Measurements from ENCODE around the gene RNF2.
"Not testable (repeated sequence)": the region's sequence is repeated elsewhere in the genome, so short reads cannot be mapped to it uniquely, and the experiment has no call there.

The RNF2 gene

GRCh38 chr1:185050823-185051451 lies 5.6 kb downstream of the RNF2 start:
- no peak for DNase-seq (ENCODE audit: low spot score)

- no peak for DNase-seq (ENCODE audit: low spot score)
Measured at GRCh38 chr1:185053204-185053603, 7.8 kb downstream of the RNF2 start.

- no peak for DNase-seq (ENCODE audit: low spot score)
Measured at GRCh38 chr1:185054365-185055060, 9.2 kb downstream of the RNF2 start.

- no peak for DNase-seq (ENCODE audit: low spot score)
Measured at GRCh38 chr1:185058110-185058509, 12.8 kb downstream of the RNF2 start.

GRCh38 chr1:185058876-185059275 lies 13.5 kb downstream of the RNF2 start:
- DNase-seq (ENCODE audit: low spot score), result no peak

GRCh38 chr1:185059950-185060571 lies 14.7 kb downstream of the RNF2 start:
- DNase-seq (ENCODE audit: low spot score), result no peak

- no peak for DNase-seq (ENCODE audit: low spot score)
Measured at GRCh38 chr1:185062710-185063370, 17.5 kb downstream of the RNF2 start.

GRCh38 chr1:185063719-185064118 lies 18.4 kb downstream of the RNF2 start:
- no peak for DNase-seq (ENCODE audit: low spot score)

GRCh38 chr1:185065006-185065405 lies 19.6 kb downstream of the RNF2 start:
- not testable (repeated sequence) for DNase-seq (ENCODE audit: low spot score)

- no peak for DNase-seq (ENCODE audit: low spot score)
Measured at GRCh38 chr1:185066181-185066580, 20.8 kb downstream of the RNF2 start.

GRCh38 chr1:185068341-185068740 lies 23.0 kb downstream of the RNF2 start:
- no peak for DNase-seq (ENCODE audit: low spot score)

- no peak for DNase-seq (ENCODE audit: low spot score)
Measured at GRCh38 chr1:185069202-185069772, 23.9 kb downstream of the RNF2 start.

- DNase-seq (ENCODE audit: low spot score), result no peak
Measured at GRCh38 chr1:185070051-185070450, 24.7 kb downstream of the RNF2 start.

GRCh38 chr1:185073725-185074124 lies 28.4 kb downstream of the RNF2 start:
- DNase-seq (ENCODE audit: low spot score), result no peak

- DNase-seq (ENCODE audit: low spot score), result no peak
Measured at GRCh38 chr1:185074307-185074706, 28.9 kb downstream of the RNF2 start.

GRCh38 chr1:185075476-185075875 lies 30.1 kb downstream of the RNF2 start:
- DNase-seq (ENCODE audit: low spot score), result no peak

- no peak for DNase-seq (ENCODE audit: low spot score)
Measured at GRCh38 chr1:185077374-185077773, 32.0 kb downstream of the RNF2 start.

GRCh38 chr1:185080422-185080821 lies 35.1 kb downstream of the RNF2 start:
- no peak for DNase-seq (ENCODE audit: low spot score)

GRCh38 chr1:185083818-185084217 lies 38.5 kb downstream of the RNF2 start:
- no peak for DNase-seq (ENCODE audit: low spot score)

- DNase-seq (ENCODE audit: low spot score), result no peak
Measured at GRCh38 chr1:185087101-185087500, 41.7 kb downstream of the RNF2 start.

GRCh38 chr1:185087746-185088145 lies 42.4 kb downstream of the RNF2 start:
- no peak for DNase-seq (ENCODE audit: low spot score)

GRCh38 chr1:185091480-185091879 lies 46.1 kb downstream of the RNF2 start:
- no peak for DNase-seq (ENCODE audit: low spot score)

GRCh38 chr1:185094761-185095160 lies 49.4 kb downstream of the RNF2 start:
- DNase-seq (ENCODE audit: low spot score), result no peak

Measured in globus pallidus (tissue), 1 donor.